GM12865 (cell line): ENCODE results near the gene KSR1.

ENCODE experiments used
- DNase-seq: peaks from one replicate; pipeline ENCODE4 v3.0.0; 2010; ENCODE audit warnings: low read depth
- H3K4me3 ChIP-seq: 2 replicates; pipeline ENCODE4 v1.5.1; 2011; ENCODE audit warnings: mild to moderate bottlenecking, low read depth, low read length, control low read depth
- TF ChIP-seq, protein P1 (sequence below): IDR thresholded peaks from 2 replicates; pipeline ENCODE4 v1.5.1; 2011; ENCODE audit warnings: low read length, control low read depth, low read depth, inconsistent platforms; ENCODE audit not compliant: insufficient read depth; ENCODE audit errors: missing control alignments

The KSR1 gene

DNA sequence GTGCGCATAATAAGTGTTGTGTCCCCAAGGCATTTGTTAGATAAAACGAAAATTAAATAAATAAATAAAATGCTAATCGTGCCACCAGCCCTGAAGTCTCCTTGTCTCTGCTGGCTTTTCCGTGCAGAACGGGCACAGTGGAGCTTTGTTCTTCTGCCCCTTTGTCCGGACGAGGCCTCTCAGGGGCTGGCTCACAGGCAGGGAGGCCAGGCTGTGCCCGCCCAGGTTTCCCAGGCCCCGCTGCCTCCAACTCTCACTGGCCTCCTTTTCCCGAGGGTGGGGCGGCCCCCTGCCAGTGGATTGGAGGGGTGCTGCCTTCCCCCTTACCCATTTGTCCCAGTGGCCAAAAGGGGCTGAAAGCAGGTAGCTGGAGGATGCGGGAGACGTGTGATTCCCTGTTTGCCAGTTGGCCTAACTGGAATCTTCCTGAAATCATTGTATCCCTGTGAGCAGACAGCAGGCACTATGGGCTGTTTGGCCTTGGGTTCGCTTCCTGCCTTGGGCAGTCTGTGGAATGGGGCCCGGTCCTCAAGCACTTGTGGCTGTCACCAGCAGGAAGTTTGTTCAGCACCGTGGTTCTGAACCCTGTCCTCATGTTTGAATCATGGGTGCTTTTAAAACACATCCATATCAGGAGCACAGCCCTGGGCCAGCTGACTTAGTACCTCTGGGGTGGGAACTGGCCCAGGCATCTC, 64.4 kb downstream of the KSR1 start:
- no peak for DNase-seq
- TF ChIP-seq, protein P1, sequence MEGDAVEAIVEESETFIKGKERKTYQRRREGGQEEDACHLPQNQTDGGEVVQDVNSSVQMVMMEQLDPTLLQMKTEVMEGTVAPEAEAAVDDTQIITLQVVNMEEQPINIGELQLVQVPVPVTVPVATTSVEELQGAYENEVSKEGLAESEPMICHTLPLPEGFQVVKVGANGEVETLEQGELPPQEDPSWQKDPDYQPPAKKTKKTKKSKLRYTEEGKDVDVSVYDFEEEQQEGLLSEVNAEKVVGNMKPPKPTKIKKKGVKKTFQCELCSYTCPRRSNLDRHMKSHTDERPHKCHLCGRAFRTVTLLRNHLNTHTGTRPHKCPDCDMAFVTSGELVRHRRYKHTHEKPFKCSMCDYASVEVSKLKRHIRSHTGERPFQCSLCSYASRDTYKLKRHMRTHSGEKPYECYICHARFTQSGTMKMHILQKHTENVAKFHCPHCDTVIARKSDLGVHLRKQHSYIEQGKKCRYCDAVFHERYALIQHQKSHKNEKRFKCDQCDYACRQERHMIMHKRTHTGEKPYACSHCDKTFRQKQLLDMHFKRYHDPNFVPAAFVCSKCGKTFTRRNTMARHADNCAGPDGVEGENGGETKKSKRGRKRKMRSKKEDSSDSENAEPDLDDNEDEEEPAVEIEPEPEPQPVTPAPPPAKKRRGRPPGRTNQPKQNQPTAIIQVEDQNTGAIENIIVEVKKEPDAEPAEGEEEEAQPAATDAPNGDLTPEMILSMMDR, result no peak
- H3K4me3 ChIP-seq, result no peak overlapping the region

DNA sequence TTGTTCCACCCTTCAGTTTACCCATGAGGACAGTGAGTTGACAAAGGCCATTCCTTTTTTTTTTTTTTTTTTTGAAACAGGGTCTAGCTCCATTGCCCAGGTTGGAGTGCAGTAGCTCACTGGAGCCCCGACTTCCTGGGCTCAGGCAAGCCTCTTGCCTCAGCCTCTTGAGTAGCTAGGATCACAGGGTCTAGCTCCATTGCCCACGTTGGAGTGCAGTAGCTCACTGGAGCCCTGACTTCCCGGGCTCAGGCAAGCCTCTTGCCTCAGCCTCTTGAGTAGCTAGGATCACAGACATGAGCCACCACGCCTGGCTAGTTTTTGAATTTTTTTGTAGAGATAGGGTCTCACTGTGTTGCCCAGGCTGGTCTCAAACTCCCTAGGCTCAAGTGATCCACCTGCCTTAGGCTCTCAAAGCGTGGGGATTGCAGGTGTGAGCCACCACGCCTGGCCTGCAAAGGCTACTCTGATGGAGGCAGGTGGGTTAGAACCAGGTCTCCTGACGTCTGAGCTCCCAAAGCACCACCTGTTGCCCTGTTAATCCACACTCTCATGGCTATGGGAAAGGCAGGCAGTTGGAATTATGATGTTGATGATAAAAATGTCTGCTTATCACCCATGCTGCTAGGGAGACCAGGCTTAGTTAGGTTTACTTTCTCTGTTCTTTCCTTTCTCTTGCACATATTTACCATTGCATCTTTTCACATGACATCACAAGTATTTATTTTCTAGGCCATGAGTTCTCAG, 65.2 kb downstream of the KSR1 start:
- TF ChIP-seq, protein P1, result no peak
- H3K4me3 ChIP-seq, result no peak overlapping the region
- DNase-seq, result no peak

DNA sequence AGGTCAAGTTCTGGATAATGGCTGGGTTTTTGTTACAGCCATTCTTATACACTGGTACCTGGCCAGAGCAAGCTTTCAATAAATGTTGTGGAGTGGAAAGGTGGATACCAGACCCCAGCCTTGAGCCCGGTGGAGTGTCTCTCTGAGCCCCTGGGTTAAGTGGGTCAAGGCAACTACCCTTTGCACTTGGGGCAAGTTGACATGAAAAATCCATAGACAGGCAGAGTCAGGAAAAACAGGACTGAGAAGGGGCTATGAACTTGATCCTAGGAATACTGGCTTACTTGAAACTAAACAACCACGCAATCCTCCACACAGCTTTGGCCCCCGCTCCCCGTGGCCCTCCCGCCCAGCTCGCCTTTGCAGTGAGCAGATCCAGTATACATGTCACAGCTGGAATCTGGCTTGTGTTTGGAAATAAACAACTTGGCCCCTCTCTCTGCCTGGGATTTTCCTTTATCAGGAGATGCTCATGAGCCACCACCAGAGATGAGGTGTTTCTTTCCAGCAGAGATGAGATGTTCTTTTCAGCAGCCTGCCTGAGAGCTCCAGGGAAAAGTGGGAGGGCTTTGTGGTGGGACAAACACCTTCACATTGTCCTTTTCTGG, 65.9 kb downstream of the KSR1 start:
- H3K4me3 ChIP-seq, result no peak overlapping the region
- TF ChIP-seq, protein P1, result no peak
- DNase-seq, result no peak

DNA sequence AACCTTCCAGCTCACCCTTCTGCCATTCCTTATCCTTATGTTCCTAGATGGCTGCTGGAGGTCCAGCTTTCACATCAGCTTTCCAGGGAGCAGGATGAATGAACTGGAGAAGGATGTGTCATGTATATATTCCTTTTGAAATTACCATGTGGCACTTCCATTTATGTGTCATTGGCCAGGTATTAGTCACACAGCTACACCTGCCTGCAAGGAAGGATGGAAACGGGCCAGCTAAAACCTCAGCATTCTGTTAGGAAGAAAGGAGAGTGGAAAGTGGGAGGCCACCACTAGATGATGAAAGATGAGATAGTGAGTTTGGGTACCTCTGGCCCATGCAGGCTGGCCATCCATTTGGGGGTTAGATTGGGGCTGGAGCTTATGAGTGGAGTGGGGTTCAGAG, 67.5 kb downstream of the KSR1 start:
- DNase-seq, result no peak
- no peak overlapping the region for H3K4me3 ChIP-seq
- TF ChIP-seq, protein P1, result no peak

GRCh38 chr17:27524594-27524993, 68.3 kb downstream of the KSR1 start:
- no peak overlapping the region for H3K4me3 ChIP-seq
- DNase-seq, result no peak
- TF ChIP-seq, protein P1, result no peak

DNA sequence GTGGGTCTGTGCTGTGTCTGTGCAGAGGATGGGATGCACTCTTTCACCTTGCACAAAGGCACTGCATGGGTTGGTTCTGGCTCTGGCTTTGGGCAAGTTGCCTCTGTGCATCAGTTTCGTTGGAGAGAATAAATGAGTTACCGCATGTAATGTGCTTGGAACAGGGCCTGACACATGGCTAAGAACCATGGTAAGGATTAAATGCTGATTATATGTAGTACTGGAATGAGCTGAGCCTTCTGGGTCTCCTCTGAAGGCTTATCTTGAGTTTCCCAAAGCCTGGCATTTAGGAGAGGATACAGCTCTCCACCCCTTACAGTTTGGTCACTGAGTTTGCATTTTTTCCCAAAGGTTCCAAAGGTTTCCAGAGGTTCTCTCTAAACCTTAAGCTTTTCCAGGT, 69.1 kb downstream of the KSR1 start:
- no peak overlapping the region for H3K4me3 ChIP-seq
- no peak for DNase-seq
- TF ChIP-seq, protein P1, result no peak
